Body of pancreas (tissue), 4 donors: ENCODE results near the gene MTMR12. TPM values are rescaled to one million over a fixed set of nuclear protein-coding genes. Genes with fewer than 3 reads are reported as not detected.
"Not testable (repeated sequence)": the region's sequence is repeated elsewhere in the genome, so short reads cannot be mapped to it uniquely, and the experiment has no call there.

ENCODE experiments used
- ATAC-seq: fragments of 150-250 bp; one replicate; pipeline ENCODE4 v1.9.1; 2016
- DNase-seq, 4 donors: peaks; one replicate each; pipeline ENCODE4 v3.0.0-alpha.2; 2019
- H3K27ac ChIP-seq, 4 donors: fragments of 200-600 bp; sonication (generic); 1 replicate in 3 of 4; 2 replicates in 1 of 4; pipeline versions ENCODE4 v1.5.1 to v1.6.1; 2016 to 2019; ENCODE audit warnings: mild to moderate bottlenecking in 1 of 4, mixed read lengths in 1 of 4, moderate library complexity in 1 of 4
- H3K27me3 ChIP-seq, 2 donors: fragments of 200-600 bp; sonication (generic); one replicate each; pipeline ENCODE4 v1.6.0; 2016; ENCODE audit warnings: mild to moderate bottlenecking in 1 of 2
- H3K36me3 ChIP-seq, 2 donors: fragments of 200-600 bp; sonication (generic); replicated peaks in 1 of 2; 2 replicates each; pipeline ENCODE4 v1.5.1; 2016; ENCODE audit warnings: low read depth in 2 of 2; ENCODE audit not compliant: insufficient read depth in 1 of 2
- H3K4me1 ChIP-seq: fragments of 200-600 bp; sonication (generic); one replicate; pipeline ENCODE4 v1.6.0; 2016
- H3K4me3 ChIP-seq, 2 donors: fragments of 200-600 bp; sonication (generic); 1 replicate in 1 of 2; 2 replicates in 1 of 2; pipeline ENCODE4 v1.5.1; 2016 to 2019
- H3K9me3 ChIP-seq, 3 donors: fragments of 200-600 bp; sonication (generic); 1 replicate in 2 of 3; 2 replicates in 1 of 3; pipeline ENCODE4 v1.5.1; 2016
- POLR2A ChIP-seq, 3 donors: fragments of 450-650 bp; IDR thresholded peaks; one replicate each; pipeline ENCODE4 v1.6.1; 2016; ENCODE audit warnings: antibody characterized with exemption in 3 of 3, mild to moderate bottlenecking in 2 of 3
- WGBS, 2 donors: methylation state at CpG; one replicate each; pipeline ENCODE4 v1.1.5; 2017; 5-methylcytosine and 5-hydroxymethylcytosine counted together
- intact Hi-C: fragments of 100-400 bp; cut with DNase I; formaldehyde crosslinking; loops from one replicate; pipeline ENCODE4 v1.15.1; 2023
- total RNA-seq, 2 donors: library from RNA; depleted of rRNA; stranded (reverse); fragments of >200 nt; gene quantifications; one replicate each; pipeline ENCODE4 v1.1.0, GENCODE V29; 2016
- TF ChIP-seq, protein P1 (sequence below), 7 experiments: fragments of 450-650 bp in 4 of 7; fragments of 200-600 bp in 3 of 7; sonication (generic) in 3 of 7; IDR thresholded peaks; one replicate each; pipeline ENCODE4 v1.5.1; 2016 to 2019; ENCODE audit warnings: antibody characterized with exemption in 7 of 7

The MTMR12 gene
- total RNA-seq, 2 donors from 2014 or later: 31.1 to 65.6 TPM

DNA sequence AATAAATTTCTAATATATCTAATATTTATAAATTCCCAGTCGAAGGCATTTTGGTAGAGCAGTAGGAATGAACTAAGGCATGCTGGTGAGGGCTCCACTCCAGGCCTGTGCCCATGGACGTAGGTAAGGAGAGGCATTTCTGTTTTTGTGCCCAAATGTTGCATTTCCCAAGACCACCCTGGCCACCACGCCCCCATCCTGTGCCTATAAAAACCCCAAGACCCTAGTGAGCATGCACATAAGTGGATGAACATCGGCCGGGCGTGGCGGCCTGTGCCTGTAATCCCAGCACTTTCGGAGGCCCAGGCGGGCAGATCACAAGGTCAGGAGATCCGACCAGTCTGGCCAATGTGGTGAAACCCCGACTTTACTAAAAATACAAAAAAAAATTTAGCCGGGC, 10.1 kb upstream of the MTMR12 start:
- H3K4me3 ChIP-seq: no peak overlapping the region
- DNase-seq: no peak
- no peaks in the 10 kb centered on the region for H3K36me3 ChIP-seq
- WGBS, 2 donors: 91 to 97% methylated on average over 9 to 12 of the region's 12 CpGs
- H3K27ac ChIP-seq: no peak overlapping the region
- intact Hi-C loops: loop anchor here (5.0 kb wide), 1 partner anchor 91 kb away; no protein-coding TSS in a partner anchor
- no peaks in the 10 kb centered on the region for H3K9me3 ChIP-seq
- no peak for TF ChIP-seq POLR2A (IDR thresholded peaks at IDR 0.05)
- TF ChIP-seq, protein P1, sequence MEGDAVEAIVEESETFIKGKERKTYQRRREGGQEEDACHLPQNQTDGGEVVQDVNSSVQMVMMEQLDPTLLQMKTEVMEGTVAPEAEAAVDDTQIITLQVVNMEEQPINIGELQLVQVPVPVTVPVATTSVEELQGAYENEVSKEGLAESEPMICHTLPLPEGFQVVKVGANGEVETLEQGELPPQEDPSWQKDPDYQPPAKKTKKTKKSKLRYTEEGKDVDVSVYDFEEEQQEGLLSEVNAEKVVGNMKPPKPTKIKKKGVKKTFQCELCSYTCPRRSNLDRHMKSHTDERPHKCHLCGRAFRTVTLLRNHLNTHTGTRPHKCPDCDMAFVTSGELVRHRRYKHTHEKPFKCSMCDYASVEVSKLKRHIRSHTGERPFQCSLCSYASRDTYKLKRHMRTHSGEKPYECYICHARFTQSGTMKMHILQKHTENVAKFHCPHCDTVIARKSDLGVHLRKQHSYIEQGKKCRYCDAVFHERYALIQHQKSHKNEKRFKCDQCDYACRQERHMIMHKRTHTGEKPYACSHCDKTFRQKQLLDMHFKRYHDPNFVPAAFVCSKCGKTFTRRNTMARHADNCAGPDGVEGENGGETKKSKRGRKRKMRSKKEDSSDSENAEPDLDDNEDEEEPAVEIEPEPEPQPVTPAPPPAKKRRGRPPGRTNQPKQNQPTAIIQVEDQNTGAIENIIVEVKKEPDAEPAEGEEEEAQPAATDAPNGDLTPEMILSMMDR (IDR thresholded peaks at IDR 0.05): no peak
- no peaks in the 10 kb centered on the region for H3K27me3 ChIP-seq
- peaks cover 10% of the 10 kb centered on the region for H3K4me1 ChIP-seq
- no peak for ATAC-seq

DNA sequence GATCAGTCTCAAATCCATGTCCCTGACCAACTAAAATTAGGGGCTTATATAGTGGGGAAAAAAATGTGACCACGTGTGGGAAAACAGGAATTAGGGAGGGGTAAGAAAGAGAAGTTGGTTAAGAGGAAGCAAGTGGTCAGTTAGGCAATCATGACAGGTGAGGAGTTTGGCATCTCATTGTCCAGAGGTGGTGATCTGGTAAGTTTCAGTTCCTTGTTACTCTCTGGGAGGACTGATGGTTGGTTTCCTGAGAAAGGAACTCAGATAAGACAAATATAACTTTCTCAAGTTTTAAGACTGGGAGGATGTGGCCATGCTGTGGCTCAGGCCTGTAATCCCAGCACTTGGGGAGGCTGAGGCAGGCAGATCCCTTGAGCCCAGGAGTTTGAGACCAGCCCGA, 9.0 kb upstream of the MTMR12 start:
- not testable (repeated sequence) for H3K27ac ChIP-seq, H3K27me3 ChIP-seq, H3K4me3 ChIP-seq, DNase-seq, H3K9me3 ChIP-seq, H3K36me3 ChIP-seq, ATAC-seq
- intact Hi-C loops: loop anchor here (5.0 kb wide), 1 partner anchor 89 kb away; no protein-coding TSS in a partner anchor
- WGBS, 2 donors: 93 to 95% methylated on average over 2 of the region's 2 CpGs
- H3K4me1 ChIP-seq: peaks cover 10% of the 10 kb centered on the region

DNA sequence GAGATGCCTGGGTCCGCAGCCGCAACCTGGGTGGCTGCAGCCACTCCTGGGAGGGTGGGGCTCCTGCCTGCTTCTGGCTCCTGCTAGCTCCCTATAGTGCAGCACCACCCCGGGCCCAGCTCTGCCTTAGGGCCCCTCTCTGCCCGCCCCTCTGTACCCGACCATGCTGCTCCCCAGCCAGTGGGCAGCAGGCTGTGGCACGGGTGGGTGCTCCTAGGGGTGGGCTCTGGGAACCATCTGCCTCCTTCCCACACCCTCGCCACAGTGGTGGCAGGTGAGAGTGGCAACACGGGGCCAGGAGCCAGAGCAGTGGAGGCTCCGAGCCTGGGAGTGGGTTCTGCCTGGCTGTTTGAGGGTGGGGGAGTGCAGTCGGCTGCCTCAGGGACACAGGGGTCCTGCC, 7.8 kb upstream of the MTMR12 start:
- no peaks in the 10 kb centered on the region for H3K36me3 ChIP-seq
- no peak overlapping the region for H3K4me3 ChIP-seq
- TF ChIP-seq POLR2A (IDR thresholded peaks at IDR 0.05): no peak
- TF ChIP-seq, protein P1 (IDR thresholded peaks at IDR 0.05): no peak
- H3K4me1 ChIP-seq: peaks cover 2% of the 10 kb centered on the region
- H3K27me3 ChIP-seq: no peaks in the 10 kb centered on the region
- WGBS, 2 donors: 33 to 86% methylated on average over 1 to 10 of the region's 10 CpGs
- DNase-seq (no peak), ATAC-seq (no peak)
- intact Hi-C loops: loop anchor here (5.0 kb wide), 1 partner anchor 88 kb away; no protein-coding TSS in a partner anchor
- H3K9me3 ChIP-seq: no peaks in the 10 kb centered on the region
- no peak overlapping the region for H3K27ac ChIP-seq

DNA sequence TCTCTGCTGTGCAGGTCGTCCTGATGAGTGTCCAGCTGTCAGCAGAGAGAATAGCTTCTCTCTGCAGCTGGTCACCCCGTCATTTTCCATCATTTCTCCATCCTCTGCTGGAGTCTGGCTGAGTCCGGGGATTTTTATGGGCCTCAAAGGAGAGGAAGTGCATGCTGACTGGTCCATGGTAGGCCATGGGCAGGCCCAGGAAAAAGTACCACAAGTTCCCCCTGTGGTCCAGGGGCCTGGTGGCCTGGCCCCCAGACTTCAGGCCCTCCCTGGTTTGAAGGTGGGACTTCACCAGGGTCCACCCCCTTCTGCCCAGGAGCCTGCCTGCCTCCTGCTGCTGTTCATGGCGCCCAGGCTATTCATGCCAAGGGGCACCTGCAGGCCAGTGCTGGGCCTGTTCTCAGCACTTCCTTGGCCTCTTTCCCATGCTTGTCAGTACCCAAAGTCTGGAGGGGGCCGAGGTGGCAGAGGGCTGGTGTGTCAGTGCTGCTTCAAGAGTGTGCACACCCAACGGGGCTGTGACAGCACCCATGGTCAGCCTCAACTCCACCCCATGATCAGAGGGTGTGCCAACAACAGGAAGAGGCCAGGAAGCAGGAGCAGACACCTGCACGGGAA, 7.3 kb upstream of the MTMR12 start:
- intact Hi-C loops: loop anchor here (5.0 kb wide), 1 partner anchor 88 kb away; no protein-coding TSS in a partner anchor
- no peak overlapping the region for H3K27ac ChIP-seq
- no peak overlapping the region for H3K4me3 ChIP-seq
- no peaks in the 10 kb centered on the region for H3K9me3 ChIP-seq
- TF ChIP-seq POLR2A (IDR thresholded peaks at IDR 0.05): no peak
- TF ChIP-seq, protein P1 (IDR thresholded peaks at IDR 0.05): no peak
- DNase-seq (no peak), ATAC-seq (no peak)
- no peaks in the 10 kb centered on the region for H3K36me3 ChIP-seq
- no peaks in the 10 kb centered on the region for H3K27me3 ChIP-seq
- 71 to 77% methylated on average over 6 to 7 of the region's 7 CpGs for WGBS, 2 donors
- H3K4me1 ChIP-seq: peaks cover 8% of the 10 kb centered on the region

DNA sequence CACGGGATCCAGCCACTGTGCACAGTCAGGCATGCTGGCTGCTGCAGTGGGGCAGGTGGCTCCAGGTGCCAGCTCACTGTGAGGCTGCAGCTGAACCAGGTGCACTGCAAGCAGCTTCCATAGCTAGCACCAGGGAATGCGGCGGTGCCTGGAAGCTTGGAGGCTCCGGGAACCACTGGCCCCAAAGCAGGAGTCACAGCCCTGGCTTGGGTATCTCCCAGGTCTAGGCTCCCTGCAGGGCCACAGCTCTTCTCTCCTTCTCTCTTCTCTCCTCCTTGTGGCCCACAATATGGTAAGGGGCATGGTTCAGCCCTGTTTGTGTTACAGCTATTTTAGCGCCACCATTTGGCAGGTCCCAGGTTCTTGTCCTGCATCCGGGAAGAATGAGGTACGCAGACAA, 6.7 kb upstream of the MTMR12 start:
- H3K9me3 ChIP-seq: no peaks in the 10 kb centered on the region
- H3K27ac ChIP-seq: no peak overlapping the region
- TF ChIP-seq, protein P1 (IDR thresholded peaks at IDR 0.05): no peak
- H3K27me3 ChIP-seq: no peaks in the 10 kb centered on the region
- ATAC-seq (no peak), DNase-seq (no peak)
- peaks cover 14% of the 10 kb centered on the region for H3K4me1 ChIP-seq
- WGBS, 2 donors: 79 to 90% methylated on average over 3 to 7 of the region's 7 CpGs
- no peak overlapping the region for H3K4me3 ChIP-seq
- H3K36me3 ChIP-seq: no peaks in the 10 kb centered on the region
- intact Hi-C loops: no loop called here
